ENCODE measurements around the gene DIP2C. TPM values are rescaled to one million over a fixed set of nuclear protein-coding genes. Genes with fewer than 3 reads are reported as not detected.

Gene DIP2C
- polyA plus RNA-seq, 1 of the 3 experiments (the other 2 are of a cell fraction) = 8.7 TPM

DNA sequence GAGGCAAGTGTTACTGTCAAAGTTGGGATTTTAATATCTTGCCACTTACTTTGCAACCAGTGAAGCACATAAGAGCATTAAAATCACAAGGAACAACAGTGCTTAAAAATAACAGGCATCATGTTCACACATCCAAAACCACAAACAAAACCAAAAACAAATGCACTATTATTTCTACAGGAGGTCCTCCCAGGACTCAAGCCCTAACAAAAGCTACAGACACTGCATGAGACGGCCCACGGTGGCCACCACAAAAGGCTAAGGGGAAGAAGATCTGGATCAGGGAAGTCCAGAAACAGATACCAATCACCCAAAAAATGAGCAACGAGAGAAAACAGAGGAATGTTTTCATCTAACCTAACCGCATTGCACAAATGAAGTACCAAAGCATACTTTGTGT, 395.8 kb downstream of the DIP2C start:
- 85% methylated on average over 4 of the region's 4 CpGs for WGBS (ENCODE audit: low lambda C conversion rate)
- Histone ChIP-seq H3K27me3 (ENCODE audit: insufficient read depth) (no peaks in the 10 kb centered on the region), H3K4me1 (ENCODE audit: control insufficient read depth in 1 of 2, insufficient read depth in 2 of 2, low read depth in 1 of 2, low read length in 1 of 2) (peaks cover 11 to 12% of the 10 kb centered on the region in 2 experiments; a peak in 3 of 4 replicates), H3K79me2 (ENCODE audit: insufficient read depth) (0 out of 2 replicates have a peak, but pooled peaks cover 5% of the 10 kb centered on the region), H2AFZ (ENCODE audit: low read depth) (no peak overlapping the region), H3K36me3 (replicated peaks in 1 of 2; ENCODE audit: control insufficient read depth in 1 of 2, insufficient read depth in 2 of 2, low read length in 1 of 2) (peaks cover under 1 to 17% of the 10 kb centered on the region in 2 experiments), H3K9ac (no peak overlapping the region), H3K27ac (ENCODE audit: low read depth in 2 of 2, low read length in 1 of 2) (no peak overlapping the region), H3K9me2 (no peaks in the 10 kb centered on the region), H3F3A (replicated peaks; ENCODE audit: insufficient read depth) (peaks cover 14% of the 10 kb centered on the region), H3K9me3 (no peaks in the 10 kb centered on the region), H4K20me1 (ENCODE audit: insufficient read depth) (no peaks in the 10 kb centered on the region; the same call in 1 of the 2 replicates), H3K4me3 (ENCODE audit: low read depth in 2 of 2, low read length in 1 of 2) (no peak overlapping the region), H3K4me2 (no peak overlapping the region)
- TF ChIP-seq SIN3A (IDR thresholded peaks at IDR 0.05; ENCODE audit: borderline replicate concordance, low read depth, low read length) (no peak), TCF12 (IDR thresholded peaks at IDR 0.05) (no peak), TEAD4 (IDR thresholded peaks at IDR 0.05; ENCODE audit: borderline replicate concordance, insufficient read depth) (no peak), SMC3 (IDR thresholded peaks at IDR 0.05; ENCODE audit: low read depth, low read length) (no peak), GABPA (IDR thresholded peaks at IDR 0.05; ENCODE audit: low read depth) (no peak), MEF2A (IDR thresholded peaks at IDR 0.05; ENCODE audit: borderline replicate concordance, low read depth) (no peak), TAF1 (IDR thresholded peaks at IDR 0.05; ENCODE audit: borderline replicate concordance, low read depth, low read length) (no peak), ELF1 (IDR thresholded peaks at IDR 0.05) (no peak), RCOR1 (IDR thresholded peaks at IDR 0.05; ENCODE audit: low read length) (no peak), RFX5 (IDR thresholded peaks at IDR 0.05; ENCODE audit: low read length) (no peak), FOSL2 (IDR thresholded peaks at IDR 0.05; ENCODE audit: borderline replicate concordance, low read depth) (no peak), RXRA (IDR thresholded peaks at IDR 0.05; ENCODE audit: borderline replicate concordance, low read depth) (no peak)
- TF ChIP-seq, protein P1, sequence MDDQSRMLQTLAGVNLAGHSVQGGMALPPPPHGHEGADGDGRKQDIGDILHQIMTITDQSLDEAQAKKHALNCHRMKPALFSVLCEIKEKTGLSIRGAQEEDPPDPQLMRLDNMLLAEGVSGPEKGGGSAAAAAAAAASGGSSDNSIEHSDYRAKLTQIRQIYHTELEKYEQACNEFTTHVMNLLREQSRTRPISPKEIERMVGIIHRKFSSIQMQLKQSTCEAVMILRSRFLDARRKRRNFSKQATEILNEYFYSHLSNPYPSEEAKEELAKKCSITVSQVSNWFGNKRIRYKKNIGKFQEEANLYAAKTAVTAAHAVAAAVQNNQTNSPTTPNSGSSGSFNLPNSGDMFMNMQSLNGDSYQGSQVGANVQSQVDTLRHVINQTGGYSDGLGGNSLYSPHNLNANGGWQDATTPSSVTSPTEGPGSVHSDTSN (IDR thresholded peaks at IDR 0.05) = no peak
- TF ChIP-seq, protein P2, sequence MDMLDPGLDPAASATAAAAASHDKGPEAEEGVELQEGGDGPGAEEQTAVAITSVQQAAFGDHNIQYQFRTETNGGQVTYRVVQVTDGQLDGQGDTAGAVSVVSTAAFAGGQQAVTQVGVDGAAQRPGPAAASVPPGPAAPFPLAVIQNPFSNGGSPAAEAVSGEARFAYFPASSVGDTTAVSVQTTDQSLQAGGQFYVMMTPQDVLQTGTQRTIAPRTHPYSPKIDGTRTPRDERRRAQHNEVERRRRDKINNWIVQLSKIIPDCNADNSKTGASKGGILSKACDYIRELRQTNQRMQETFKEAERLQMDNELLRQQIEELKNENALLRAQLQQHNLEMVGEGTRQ (IDR thresholded peaks at IDR 0.05; ENCODE audit: borderline replicate concordance, low read depth, low read length) = no peak
- TF ChIP-seq, protein P3, sequence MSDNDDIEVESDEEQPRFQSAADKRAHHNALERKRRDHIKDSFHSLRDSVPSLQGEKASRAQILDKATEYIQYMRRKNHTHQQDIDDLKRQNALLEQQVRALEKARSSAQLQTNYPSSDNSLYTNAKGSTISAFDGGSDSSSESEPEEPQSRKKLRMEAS (IDR thresholded peaks at IDR 0.05; ENCODE audit: low read depth) = no peak
- TF ChIP-seq, protein P4, sequence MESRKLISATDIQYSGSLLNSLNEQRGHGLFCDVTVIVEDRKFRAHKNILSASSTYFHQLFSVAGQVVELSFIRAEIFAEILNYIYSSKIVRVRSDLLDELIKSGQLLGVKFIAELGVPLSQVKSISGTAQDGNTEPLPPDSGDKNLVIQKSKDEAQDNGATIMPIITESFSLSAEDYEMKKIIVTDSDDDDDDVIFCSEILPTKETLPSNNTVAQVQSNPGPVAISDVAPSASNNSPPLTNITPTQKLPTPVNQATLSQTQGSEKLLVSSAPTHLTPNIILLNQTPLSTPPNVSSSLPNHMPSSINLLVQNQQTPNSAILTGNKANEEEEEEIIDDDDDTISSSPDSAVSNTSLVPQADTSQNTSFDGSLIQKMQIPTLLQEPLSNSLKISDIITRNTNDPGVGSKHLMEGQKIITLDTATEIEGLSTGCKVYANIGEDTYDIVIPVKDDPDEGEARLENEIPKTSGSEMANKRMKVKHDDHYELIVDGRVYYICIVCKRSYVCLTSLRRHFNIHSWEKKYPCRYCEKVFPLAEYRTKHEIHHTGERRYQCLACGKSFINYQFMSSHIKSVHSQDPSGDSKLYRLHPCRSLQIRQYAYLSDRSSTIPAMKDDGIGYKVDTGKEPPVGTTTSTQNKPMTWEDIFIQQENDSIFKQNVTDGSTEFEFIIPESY (IDR thresholded peaks at IDR 0.05; ENCODE audit: borderline replicate concordance, low read depth) = no peak
- ChIA-PET POLR2A (no interaction called here), CTCF (interaction anchor here (0.6 to 1.1 kb wide), 2 partner anchors 9 to 19 kb away, joined by 3 read pairs; no protein-coding TSS in a partner anchor)
- DNase-seq = no peak
